Stimulated activated CD8-positive, alpha-beta memory T cell treated with anti-CD3 and anti-CD28 coated beads, Interleukin-7, amount 100 ng/mL, for 24 hours (primary cell): ENCODE results near the gene ZNF324.
"Not testable (repeated sequence)": the region's sequence is repeated elsewhere in the genome, so short reads cannot be mapped to it uniquely, and the experiment has no call there.

ENCODE experiments used
- DNase-seq: peaks from one replicate; pipeline ENCODE4 v3.0.0-alpha.2; 2020; ENCODE audit warnings: low read depth

ZNF324 gene

DNA sequence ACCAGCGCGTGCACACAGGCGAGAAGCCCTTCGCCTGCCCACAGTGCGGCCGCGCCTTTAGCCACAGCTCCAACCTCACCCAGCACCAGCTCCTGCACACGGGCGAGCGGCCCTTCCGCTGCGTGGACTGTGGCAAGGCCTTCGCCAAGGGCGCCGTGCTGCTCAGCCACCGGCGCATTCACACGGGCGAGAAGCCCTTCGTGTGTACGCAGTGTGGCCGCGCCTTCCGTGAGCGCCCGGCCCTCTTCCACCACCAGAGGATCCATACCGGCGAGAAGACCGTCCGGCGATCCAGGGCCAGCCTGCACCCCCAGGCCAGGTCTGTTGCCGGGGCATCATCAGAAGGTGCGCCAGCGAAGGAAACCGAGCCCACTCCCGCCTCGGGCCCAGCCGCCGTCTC, 4.9 kb downstream of the ZNF324 start:
- DNase-seq: no peak

DNA sequence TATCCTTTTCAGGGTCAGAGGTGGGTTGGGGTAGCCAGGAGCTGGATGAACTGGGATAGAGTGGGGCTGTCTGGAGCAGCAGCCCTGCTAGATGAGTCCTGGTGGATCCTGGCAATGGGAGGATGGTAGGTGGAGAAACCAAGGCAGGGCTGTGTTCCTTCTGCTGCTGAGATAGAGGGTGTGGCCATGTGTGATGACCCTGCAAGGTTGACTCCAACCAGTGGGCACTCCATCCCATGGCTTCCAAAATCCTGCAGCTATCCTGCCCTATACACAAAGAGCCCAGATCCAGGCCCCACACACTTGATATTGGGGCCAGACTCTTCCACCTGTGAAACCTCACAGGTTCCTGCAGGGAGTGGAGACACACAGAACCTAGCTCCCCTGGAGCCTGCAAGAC, 6.9 kb downstream of the ZNF324 start:
- DNase-seq: no peak

DNA sequence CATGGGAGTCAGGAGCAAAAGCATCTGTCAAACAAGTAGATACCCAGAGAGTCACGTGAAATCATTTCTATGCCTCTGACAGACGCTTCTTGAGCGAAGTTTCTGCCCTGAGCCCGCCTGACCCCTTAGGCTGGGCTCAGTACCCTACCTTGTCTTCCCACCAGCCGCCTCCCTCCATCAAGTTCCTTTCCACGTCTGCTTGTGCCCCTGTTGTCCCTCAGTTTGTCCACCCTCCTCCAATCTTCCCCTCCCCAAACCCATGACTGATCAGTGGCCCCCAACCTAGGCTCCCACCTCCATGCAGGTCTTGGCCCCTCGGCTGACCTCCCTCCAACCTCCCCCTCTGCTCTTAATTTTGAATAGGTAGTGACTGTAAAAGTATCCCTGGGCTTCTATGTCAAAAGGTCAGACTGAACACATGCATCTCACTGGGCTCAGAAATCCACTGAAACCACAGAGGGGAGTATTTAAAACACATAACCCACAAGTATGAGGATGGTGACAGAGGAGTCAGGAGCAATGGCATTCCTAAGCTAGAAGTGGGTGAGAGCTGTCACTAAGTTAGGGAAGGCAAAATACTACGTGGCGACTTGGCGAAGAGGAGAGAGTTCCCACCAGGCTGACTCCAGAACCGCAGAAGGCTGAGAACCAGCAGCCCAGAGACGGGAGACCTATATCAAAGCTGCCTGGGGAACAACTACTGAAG, 7.6 kb downstream of the ZNF324 start:
- DNase-seq: no peak

DNA sequence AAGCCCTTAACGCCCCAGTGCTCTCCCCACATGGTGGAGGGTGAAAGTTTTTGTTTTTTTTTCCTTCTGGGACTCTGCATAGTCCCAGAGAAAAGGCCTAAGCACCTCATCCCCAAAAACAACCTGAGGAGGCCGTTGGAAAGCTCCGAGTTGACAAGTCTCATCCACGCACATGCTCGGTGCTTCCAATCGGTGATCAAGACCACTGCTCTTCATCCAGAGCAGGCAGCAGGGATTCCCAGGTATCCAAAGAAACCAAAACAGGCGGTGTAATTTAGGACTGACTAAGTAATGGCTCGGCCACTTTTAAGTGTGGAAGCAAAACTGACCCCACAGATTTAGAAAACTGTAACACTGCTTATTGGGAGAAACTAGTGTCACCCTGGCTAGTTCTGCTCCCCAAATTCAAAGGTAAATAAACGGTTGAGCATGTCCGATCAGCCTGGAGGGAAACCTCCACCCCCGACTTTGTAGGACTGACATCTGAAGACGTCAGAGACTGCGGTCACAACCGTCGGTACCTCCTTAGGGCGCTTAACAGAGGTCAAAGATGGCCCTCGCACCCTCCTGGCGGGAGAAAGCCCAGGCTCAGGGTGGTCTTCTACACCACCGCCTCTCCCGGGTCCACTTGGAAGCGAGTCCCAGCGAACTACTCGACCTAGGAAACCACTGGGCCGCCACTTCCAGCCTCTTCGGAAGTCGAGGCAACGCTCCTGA, 8.3 kb downstream of the ZNF324 start:
- no peak for DNase-seq

DNA sequence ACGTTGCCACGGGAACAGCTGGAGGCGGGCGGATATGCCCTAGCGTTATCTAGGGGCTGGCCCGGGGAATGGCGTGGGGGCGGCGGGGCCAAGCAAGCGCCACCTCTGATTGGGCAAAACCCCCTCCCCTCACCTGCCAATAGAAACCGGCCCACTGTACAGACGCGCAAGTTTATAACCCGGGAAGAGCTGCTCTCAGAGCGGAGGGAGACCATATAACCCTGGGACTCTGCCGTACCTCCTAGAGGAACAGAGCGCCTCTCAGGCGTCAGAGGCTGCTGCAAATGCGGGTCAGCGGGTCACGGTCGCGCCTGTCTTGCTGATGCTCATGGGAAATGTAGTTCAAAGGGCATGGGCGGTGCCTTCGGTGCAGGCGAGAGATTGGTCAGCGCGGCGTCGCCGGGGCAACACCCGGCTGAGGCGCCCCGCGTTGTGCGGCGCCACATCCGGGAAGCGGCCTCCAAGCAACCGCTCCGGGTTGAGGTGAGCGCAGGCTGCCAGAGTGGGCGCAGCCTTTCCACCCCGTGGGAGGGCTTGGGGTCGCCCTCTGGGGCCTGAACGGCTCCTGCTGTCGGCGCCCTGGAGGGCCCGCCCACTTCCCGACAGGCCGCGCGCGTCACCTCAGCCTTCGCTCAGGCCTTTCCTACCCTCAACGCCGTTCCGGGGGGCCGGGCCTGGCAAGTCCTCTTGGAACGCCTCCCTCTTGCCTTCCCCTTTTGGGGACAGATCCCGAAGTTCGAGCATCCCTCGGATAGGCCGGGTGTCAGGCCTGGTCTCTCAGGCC, 9.0 kb downstream of the ZNF324 start, which contains the start of gene ZNF446:
TSS of gene ZNF446 (plus strand) at position 639 of the 784 bp plus-strand sequence. CDS start 867 bp downstream, outside the sequence.
- peak; percentile 87 for DNase-seq

DNA sequence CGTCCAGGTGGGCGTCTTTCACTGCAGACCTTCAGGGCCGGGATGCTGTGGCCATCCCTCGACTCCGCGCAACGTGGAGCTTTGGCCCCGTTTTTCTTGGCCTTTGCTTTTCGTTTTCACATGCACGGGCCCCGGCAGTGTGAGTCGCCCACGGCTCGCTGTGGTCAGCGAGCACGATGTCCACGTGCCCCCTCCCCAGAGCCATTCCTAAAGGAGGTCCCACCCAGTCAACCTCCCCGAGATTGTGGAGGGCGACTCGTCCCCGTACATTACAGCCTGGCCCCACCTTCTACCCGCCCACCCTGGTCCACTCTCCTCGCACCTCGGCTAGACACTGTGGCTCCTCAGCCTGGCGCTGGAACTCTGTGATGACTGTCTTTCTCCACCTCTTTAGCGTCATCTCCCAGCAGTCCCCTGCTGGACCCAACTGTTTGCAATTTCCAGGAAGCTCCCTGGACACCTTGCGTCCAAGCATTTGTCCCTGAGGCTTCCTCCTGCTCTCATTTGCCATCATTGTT, 9.7 kb downstream of the ZNF324 start:
- no peak for DNase-seq

DNA sequence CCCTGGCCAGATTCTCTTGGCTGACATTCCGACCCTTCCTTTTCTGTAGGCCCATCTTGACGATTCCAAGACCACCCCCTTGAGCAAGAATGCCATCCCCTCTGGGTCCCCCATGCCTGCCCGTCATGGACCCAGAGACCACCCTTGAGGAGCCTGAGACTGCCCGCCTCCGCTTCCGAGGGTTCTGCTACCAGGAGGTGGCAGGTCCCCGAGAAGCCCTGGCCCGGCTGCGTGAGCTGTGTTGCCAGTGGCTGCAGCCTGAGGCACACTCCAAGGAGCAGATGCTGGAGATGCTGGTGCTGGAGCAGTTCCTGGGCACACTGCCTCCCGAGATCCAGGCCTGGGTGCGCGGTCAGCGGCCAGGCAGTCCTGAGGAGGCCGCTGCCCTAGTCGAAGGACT, 10.2 kb downstream of the ZNF324 start:
- DNase-seq: no peak

DNA sequence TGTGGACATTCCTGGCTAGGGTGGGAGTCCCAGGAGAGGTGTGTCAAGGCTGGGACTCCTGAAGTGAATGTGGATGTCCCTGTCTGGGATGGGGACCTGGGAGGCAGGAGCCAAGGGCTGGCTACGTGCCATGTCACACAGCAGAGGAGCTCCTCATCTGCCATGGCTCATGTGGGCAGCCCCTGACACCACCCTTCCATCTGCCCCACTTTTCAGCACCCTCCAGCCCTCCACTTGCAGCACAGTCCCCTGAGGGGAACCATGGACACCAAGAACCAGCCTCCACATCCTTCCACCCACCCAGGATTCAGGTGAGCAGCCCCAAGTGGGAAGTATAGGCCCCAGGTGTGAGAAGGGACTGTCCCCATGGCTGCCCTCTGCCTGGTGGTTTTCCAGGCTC, 11.0 kb downstream of the ZNF324 start:
- DNase-seq: no peak

DNA sequence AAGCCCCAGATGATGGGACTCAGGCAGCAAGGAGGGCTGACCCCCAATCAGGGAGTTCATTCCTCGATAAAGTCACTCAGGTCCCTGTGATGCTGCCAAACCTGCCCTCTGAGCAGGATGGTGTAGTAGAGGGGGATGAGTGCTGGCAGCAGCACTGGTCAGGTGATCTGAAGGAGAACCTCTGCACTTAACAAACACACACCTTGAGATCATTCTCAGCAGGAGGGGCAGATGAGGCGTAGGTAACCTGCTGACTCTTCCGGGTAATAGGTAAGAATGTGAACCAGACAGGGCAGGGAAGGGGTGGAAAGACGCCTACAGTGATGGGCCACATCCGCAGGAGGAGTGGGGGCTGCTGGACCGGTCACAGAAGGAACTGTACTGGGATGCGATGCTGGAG, 12.4 kb downstream of the ZNF324 start:
- DNase-seq: no peak

DNA sequence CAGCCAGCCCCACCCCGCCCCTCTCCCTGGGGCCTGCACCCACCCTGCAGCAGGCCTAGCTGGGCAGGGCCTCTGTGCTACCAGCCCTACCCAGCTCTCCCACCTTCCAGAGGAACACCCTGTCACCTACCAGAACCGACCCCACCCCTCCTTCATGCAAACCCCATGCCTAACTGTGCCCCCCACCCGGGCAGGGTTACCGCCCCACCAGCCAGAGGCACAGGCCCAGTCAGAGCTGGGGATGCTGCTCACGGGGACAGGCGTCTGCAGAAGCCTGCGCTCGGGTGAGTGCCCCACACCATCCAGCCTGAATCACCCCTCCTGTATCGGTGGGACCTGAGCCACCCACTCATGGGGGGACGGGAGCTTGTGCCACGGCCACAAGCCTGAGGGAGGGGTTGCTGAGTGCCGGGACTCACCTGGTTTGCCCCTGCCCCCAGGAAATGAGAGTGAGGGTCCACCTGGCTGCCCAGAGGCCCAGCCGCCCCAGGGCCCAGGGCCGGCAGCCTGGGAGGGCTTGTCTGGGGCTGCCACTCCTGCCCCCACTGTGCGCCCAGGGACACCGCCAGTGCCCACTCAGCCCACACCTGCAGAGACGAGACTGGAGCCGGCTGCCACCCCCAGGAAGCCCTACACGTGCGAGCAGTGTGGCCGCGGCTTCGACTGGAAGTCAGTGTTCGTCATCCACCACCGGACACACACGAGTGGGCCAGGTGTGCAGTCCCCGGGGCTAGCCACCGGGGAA, 13.0 kb downstream of the ZNF324 start:
- no peak for DNase-seq

DNA sequence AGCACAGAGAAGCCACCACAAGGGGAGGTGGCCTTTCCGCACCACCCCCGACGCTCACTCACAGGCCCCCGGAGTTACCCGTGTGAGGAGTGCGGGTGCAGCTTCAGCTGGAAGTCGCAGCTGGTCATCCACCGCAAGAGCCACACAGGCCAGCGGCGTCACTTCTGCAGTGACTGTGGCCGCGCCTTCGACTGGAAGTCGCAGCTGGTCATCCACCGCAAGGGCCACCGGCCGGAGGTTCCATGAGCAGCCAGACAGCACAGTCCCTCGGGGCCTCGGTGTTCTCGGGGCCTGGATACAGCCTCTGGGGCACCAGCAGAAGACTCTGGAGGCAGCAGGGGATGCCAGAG, 13.6 kb downstream of the ZNF324 start:
- no peak for DNase-seq

DNA sequence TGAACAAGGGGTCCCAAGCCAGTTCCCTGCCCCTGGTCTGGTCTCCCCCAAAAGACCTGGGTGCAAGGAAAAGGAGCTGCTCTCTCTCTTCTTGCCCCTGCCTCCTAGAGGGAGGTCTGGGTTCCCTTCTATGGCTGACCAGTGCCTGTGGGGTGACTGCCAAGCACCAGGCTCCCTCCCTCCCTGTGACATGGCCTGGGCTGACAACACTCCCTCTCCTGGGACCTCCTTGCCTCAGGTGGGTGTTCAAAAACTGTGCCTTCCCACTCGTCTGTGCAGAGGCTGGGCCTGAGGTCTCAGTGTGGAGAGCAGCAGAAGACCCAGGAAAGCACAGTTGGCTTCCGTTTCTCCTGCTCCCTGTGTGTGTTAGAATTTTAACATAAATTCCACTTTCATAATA, 14.0 kb downstream of the ZNF324 start:
- DNase-seq: no peak

DNA sequence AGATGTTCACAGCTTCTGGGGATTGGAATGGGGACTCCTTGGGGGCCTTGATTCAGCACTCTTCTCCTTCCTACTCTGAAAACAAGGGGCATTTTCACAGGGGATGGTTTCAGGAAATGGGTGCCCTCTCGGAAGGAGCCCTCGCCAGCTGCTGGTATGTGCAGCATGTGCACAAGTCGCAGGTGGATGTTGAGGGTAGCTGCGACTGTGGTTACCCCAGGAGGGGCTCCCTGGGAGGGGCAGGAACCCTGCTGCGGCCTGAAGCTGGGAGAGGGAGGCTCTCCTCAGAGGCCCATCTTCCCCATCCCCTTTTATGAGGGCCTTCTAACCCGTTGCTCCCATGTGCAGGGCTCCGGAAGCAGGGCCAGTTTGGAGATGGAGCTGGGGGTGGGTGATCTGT, 15.5 kb downstream of the ZNF324 start:
- DNase-seq: no peak

DNA sequence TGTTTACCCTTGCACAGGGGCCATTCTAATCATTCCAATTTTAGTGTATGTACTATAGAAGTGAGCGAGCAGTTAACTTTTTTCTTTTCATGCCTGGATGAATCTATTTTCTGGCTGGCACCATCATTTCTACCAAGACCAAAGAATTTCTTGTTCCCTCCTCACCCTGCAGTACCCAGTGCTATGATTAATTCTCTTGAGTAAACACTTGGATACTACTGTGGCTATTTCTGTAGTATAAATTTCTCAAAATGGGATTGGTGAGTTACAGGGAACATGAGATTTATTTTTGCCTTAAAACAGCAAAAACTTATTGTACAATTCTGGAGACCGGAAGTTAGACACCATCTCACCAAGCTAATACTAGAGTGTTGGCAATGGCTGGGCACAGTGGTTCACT, 16.9 kb downstream of the ZNF324 start:
- no peak for DNase-seq

DNA sequence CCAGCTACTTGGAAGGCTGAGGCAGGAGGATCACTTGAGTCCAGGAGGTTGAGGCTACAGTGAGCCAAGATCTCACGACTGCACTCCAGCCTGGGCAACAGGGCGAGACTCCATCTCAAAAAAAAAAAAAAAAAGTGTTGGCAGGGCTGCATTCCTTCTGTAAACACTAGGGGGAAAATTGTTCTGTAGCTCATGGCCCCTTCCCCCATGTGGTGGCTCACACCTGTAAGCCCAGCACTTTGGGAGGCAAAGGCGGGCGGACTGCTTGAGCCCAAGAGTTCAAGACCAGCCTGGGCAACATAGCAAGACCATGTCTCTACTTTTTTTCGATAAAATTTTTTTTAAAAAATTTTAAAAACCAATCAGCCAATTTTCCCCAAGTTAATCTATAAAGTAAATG, 17.5 kb downstream of the ZNF324 start:
- DNase-seq: not testable (repeated sequence)

DNA sequence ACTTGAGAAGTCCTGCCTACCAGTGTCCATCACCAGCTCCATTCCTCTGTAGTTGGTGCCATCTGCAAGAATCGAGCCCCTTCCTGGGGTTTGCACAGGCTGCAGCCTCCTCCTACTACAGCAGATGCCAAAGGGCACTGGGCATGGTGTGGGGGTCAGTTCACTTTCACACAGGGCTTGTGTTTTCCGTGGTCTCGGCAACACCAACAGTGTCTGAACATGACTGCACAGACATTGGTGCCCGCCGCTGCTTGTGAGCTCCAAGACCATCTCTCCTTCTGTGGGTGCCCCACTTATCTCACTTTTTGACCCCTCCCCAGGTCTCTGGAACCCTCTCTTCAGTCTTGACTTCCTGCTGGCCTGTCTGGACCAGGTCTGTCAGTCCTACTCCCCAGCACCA, 24.5 kb downstream of the ZNF324 start:
- no peak for DNase-seq

DNA sequence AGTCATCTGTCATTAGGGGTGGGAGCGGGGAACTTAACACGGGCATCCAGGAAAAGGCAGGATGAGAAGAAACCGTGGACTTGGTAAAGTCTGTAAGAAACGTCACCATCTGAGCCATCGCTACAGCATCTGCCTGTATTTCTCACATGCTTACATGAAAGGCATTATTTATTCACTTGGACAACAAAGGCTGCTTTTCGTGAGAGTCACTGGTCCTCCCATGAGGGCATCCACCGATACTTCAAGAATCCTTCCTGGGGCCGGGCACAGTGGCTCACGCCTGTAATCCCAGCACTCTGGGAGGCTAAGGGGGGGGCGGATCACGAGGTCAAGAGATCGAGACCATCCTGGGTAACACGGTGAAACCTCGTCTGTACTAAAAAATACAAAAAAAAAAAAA, 25.4 kb downstream of the ZNF324 start:
- no peak for DNase-seq

DNA sequence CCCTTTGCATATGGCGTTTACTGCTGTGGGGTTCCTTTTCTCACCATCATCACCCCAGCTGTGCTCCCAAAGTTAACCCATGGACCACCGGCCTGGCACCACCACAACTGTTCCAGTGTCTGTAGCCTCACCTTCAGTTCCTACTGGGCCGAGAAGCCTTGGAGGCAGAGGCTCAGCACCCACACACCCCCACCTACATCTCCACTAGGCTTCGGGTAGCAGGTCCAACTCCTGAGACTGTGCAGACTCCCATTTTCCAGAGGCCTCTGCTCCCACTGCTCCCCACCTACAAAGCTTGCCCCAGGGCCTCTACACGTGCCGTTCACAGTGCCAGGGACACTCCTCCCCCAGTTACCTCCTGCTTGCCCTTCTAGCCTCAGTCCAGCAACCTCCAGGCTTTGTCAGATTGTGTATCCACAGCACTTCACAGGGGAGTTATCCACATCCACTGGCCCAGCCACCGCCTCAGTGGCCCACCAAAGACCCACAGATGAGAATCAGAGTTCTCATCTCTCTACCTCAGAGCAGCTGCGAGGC, 30.8 kb downstream of the ZNF324 start:
- no peak for DNase-seq

DNA sequence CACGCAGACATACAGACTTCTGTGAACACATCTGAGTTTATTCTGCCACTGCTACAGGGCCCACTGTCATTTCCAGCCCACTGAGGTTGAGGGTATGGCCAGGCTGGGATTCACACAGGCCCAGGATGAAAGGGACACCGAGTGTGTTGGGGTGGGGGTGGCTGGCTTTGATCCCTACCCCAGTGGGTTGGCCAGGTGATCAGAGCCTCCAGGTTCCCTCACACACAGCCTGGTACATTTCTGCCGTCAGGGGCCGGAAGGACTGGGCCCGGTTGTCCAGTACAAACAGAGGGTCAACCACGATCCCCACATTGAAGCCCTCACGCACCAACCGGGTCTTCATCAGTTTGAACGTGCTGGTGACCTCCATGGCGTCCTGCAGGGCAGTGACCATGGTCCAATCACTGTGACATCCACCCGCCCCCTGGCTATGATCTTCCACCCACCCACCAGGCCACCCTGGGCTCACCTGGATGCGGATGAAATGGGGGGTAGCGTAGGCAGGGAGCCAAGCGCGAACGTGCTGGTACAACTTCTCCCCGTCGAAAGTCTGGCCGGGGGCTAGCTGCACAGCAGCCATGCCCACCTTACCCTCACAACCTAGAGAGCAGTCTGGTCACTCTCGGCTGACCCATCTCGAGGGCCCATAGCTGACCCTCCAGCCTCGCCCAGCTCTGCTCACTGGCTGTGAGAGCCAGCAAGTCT, 31.6 kb downstream of the ZNF324 start:
- DNase-seq: no peak

DNA sequence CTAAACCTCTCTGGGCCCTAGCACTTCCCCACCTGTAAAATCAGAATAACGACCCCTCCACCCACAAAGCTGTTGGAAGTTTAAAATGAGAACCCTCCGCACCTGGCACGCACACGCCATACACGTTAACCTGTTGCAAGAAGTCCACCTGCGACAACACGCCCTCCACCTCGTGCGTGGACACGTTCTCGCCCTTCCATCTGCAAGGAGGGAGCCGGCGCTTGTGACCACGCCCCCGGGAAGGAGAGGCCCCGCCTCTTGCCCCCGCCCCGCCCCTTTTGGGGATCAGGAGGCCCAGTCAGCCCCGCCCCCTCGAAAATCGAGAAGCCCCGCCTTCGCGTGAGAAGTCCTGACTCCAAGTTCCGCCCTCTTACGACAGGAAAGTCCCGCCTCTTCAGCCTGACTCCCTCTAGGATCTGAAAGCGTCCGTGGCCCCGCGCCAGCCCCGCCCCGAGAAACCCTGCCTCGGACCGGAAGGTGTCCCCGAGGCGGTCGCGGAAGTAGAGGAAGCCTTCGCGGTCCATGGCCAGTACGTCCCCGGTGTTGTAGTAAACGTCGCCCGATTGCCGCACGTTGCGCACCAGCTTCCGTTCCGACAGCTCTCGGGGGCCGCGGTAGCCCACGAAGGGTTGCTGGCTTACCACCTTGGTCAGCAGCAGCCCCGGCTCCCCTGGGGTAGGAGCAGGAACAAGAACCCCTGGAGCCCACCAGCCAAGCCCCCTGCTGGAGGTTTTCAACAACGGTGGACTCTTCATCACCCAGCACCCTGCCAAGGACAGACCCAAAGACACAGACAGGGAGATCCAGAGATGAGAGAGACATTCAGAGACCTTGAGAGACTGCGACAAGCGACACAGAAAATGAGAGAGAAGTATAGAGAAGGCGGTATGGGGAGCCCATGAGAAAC, 32.4 kb downstream of the ZNF324 start:
- peak; percentile 99 for DNase-seq
